H1 (cell line): ENCODE results near the gene GAB2. TPM values are rescaled to one million over a fixed set of nuclear protein-coding genes. Genes with fewer than 3 reads are reported as not detected.

ENCODE experiments used
- CTCF ChIA-PET: fragments of 300-600 bp; sonication (Branson Sonifier 250); formaldehyde crosslinking; loops from one replicate; lab custom pipeline; 2021; ENCODE audit not compliant: partially characterized antibody; lab: Charles Lee
- POLR2A ChIA-PET: fragments of 300-600 bp; sonication (Branson Sonifier 250); formaldehyde crosslinking; loops from one replicate; lab custom pipeline; 2021; ENCODE audit warnings: inconsistent platforms; ENCODE audit not compliant: partially characterized antibody; lab: Charles Lee
- DNase-seq, 2 experiments: peaks; one replicate each; pipeline versions ENCODE4 v3.0.0 to v3.0.0-alpha.2; 2010 to 2022; ENCODE audit warnings: low spot score in 2 of 2, low read depth in 1 of 2, mixed read lengths in 1 of 2
- FAIRE-seq: peaks from 2 replicates; lab custom pipeline; 2011; peaks lifted over from hg19 to GRCh38; lab: Jason Lieb, UNC
- H2AFZ ChIP-seq: 2 replicates; pipeline ENCODE4 v1.8.1; 2012; ENCODE audit warnings: low read length, inconsistent platforms
- H2AK5ac ChIP-seq: 2 replicates; pipeline ENCODE4 v1.6.1; 2013; ENCODE audit warnings: low read depth, low read length
- H2BK120ac ChIP-seq: replicated peaks from 2 replicates; pipeline ENCODE3; 2013; ENCODE audit warnings: low read depth, low read length, inconsistent platforms
- H2BK12ac ChIP-seq: 2 replicates; pipeline ENCODE4 v1.6.1; 2013; ENCODE audit warnings: low read depth, low read length
- H2BK15ac ChIP-seq: 2 replicates; pipeline ENCODE4 v1.6.1; 2013; ENCODE audit warnings: low read length
- H2BK20ac ChIP-seq: 2 replicates; pipeline ENCODE4 v1.6.1; 2013; ENCODE audit warnings: low read length
- H2BK5ac ChIP-seq: 2 replicates; pipeline ENCODE4 v1.6.1; 2013; ENCODE audit warnings: low read depth, low read length
- H3K14ac ChIP-seq: 2 replicates; pipeline ENCODE4 v1.6.1; 2013; ENCODE audit warnings: inconsistent platforms; ENCODE audit not compliant: insufficient read length
- H3K18ac ChIP-seq: 2 replicates; pipeline ENCODE4 v1.6.1; 2013; ENCODE audit warnings: low read length; ENCODE audit errors: extremely low read depth
- H3K23ac ChIP-seq: 2 replicates; pipeline ENCODE4 v1.6.1; 2013; ENCODE audit warnings: inconsistent platforms; ENCODE audit not compliant: insufficient read length
- H3K23me2 ChIP-seq: 2 replicates; pipeline ENCODE4 v1.6.1; 2013; ENCODE audit warnings: low read depth, low read length
- H3K27ac ChIP-seq: 2 replicates; pipeline ENCODE4 v1.6.1; 2011; ENCODE audit warnings: low read depth, low read length, inconsistent platforms
- H3K27me3 ChIP-seq, 4 experiments: replicated peaks in 1 of 4; 1 replicate in 1 of 4; 2 replicates in 3 of 4; pipeline versions ENCODE4 v1.6.1 to v1.8.1; 2011 to 2013; ENCODE audit warnings: low read length in 3 of 4, mild to moderate bottlenecking in 3 of 4, inconsistent platforms in 2 of 4, mixed read lengths in 2 of 4, moderate library complexity in 1 of 4; ENCODE audit not compliant: control insufficient read depth in 3 of 4, insufficient read depth in 3 of 4; ENCODE audit errors: extremely low read depth in 1 of 4
- H3K36me3 ChIP-seq, 4 experiments: 2 replicates each; pipeline versions ENCODE4 v1.6.1 to v1.8.1; 2011 to 2013; ENCODE audit warnings: mild to moderate bottlenecking in 4 of 4, low read length in 3 of 4, moderate library complexity in 2 of 4, control low read depth in 1 of 4, inconsistent platforms in 1 of 4; ENCODE audit not compliant: insufficient read depth in 4 of 4, control insufficient read depth in 2 of 4
- H3K4ac ChIP-seq: replicated peaks from 2 replicates; pipeline ENCODE3; 2013; ENCODE audit warnings: low read length, low read depth, mixed read lengths, inconsistent platforms; ENCODE audit not compliant: insufficient read length
- H3K4me1 ChIP-seq, 4 experiments: replicated peaks in 1 of 4; 1 replicate in 1 of 4; 2 replicates in 3 of 4; pipeline versions ENCODE4 v1.6.1 to v1.8.1; 2011 to 2013; ENCODE audit warnings: low read length in 3 of 4, inconsistent platforms in 2 of 4, mixed read lengths in 1 of 4; ENCODE audit not compliant: insufficient read depth in 4 of 4, control insufficient read depth in 3 of 4
- H3K4me2 ChIP-seq, 2 experiments: 2 replicates each; pipeline versions ENCODE4 v1.6.1 to v1.8.1; 2011 to 2013; ENCODE audit warnings: low read depth in 2 of 2, low read length in 2 of 2, control low read depth in 1 of 2, inconsistent platforms in 1 of 2, mild to moderate bottlenecking in 1 of 2; ENCODE audit not compliant: insufficient read depth in 1 of 2
- H3K4me3 ChIP-seq, 4 experiments: fragments of 200-600, 300-600 bp in 1 of 4; sonication (generic), shearing (Covaris generic), sonication (Bioruptor Twin) in 1 of 4; 2 replicates each; pipeline versions ENCODE4 v1.5.1 to v1.8.1; 2011 to 2016; ENCODE audit warnings: low read length in 4 of 4, low read depth in 3 of 4, control low read depth in 2 of 4, inconsistent platforms in 2 of 4, mild to moderate bottlenecking in 2 of 4, mixed read lengths in 1 of 4, moderate library complexity in 1 of 4; ENCODE audit not compliant: insufficient read depth in 2 of 4; ENCODE audit errors: extremely low read depth in 1 of 4
- H3K56ac ChIP-seq: replicated peaks from 2 replicates; pipeline ENCODE3; 2013; ENCODE audit warnings: low read depth, mild to moderate bottlenecking, mixed read lengths, low read length, inconsistent platforms; ENCODE audit not compliant: insufficient read length
- H3K79me1 ChIP-seq: 2 replicates; pipeline ENCODE4 v1.6.1; 2013; ENCODE audit warnings: low read depth, low read length, control low read depth
- H3K79me2 ChIP-seq, 2 experiments: 2 replicates each; pipeline versions ENCODE4 v1.6.1 to v1.8.1; 2012 to 2013; ENCODE audit warnings: low read length in 2 of 2, mild to moderate bottlenecking in 2 of 2, inconsistent platforms in 1 of 2; ENCODE audit not compliant: insufficient read depth in 2 of 2, control insufficient read depth in 1 of 2
- H3K9ac ChIP-seq, 4 experiments: replicated peaks in 1 of 4; 1 replicate in 1 of 4; 2 replicates in 3 of 4; pipeline versions ENCODE4 v1.6.1 to v1.8.1; 2011 to 2013; ENCODE audit warnings: low read depth in 3 of 4, low read length in 3 of 4, control low read depth in 2 of 4, mild to moderate bottlenecking in 2 of 4, moderate library complexity in 2 of 4, inconsistent platforms in 1 of 4; ENCODE audit errors: extremely low read depth in 1 of 4
- H3K9me3 ChIP-seq, 2 experiments: 2 replicates each; pipeline versions ENCODE4 v1.6.1 to v1.8.1; 2012 to 2013; ENCODE audit warnings: mild to moderate bottlenecking in 2 of 2, moderate library complexity in 2 of 2, control low read depth in 1 of 2, inconsistent platforms in 1 of 2, low read depth in 1 of 2, low read length in 1 of 2, mixed read lengths in 1 of 2; ENCODE audit not compliant: insufficient read depth in 2 of 2
- H4K20me1 ChIP-seq, 2 experiments: replicated peaks in 1 of 2; 2 replicates each; pipeline versions ENCODE3 to v1.8.1; 2011 to 2013; ENCODE audit warnings: inconsistent platforms in 2 of 2, low read length in 2 of 2, mild to moderate bottlenecking in 1 of 2; ENCODE audit not compliant: insufficient read depth in 2 of 2, control insufficient read depth in 1 of 2
- H4K5ac ChIP-seq: 2 replicates; pipeline ENCODE4 v1.6.1; 2013; ENCODE audit warnings: low read length, low read depth, mixed read lengths, inconsistent platforms; ENCODE audit not compliant: insufficient read length
- H4K8ac ChIP-seq: 2 replicates; pipeline ENCODE4 v1.8.0; 2013; ENCODE audit warnings: mild to moderate bottlenecking, moderate library complexity, low read length, inconsistent platforms; ENCODE audit not compliant: insufficient read depth; ENCODE audit errors: extremely low read depth
- H4K91ac ChIP-seq: replicated peaks from 2 replicates; pipeline ENCODE3; 2013; ENCODE audit warnings: low read length, mixed read lengths, inconsistent platforms; ENCODE audit not compliant: insufficient read length
- BACH1 ChIP-seq: IDR thresholded peaks from 2 replicates; pipeline ENCODE4 v1.6.1; 2012; ENCODE audit warnings: low read length, improper control_type of control experiment
- EGR1 ChIP-seq: IDR thresholded peaks from 2 replicates; pipeline ENCODE4 v1.6.1; 2011; ENCODE audit warnings: low read depth, low read length, borderline replicate concordance
- WGBS, 2 experiments: shearing (Covaris generic) in 1 of 2; methylation state at CpG; one replicate each; pipeline versions ENCODE4 v1.1.6 to v1.1.7; 2013 to 2015; ENCODE audit warnings: low lambda C conversion rate in 2 of 2, mixed read lengths in 2 of 2, inconsistent platforms in 1 of 2, low coverage in 1 of 2, missing lambda C conversion rate in 1 of 2; ENCODE audit not compliant: insufficient replicate concordance in 2 of 2, insufficient coverage in 1 of 2, insufficient read length in 1 of 2; ENCODE audit errors: extremely low coverage in 1 of 2, missing lambda C conversion rate in 1 of 2; 5-methylcytosine and 5-hydroxymethylcytosine counted together
- polyA plus RNA-seq, 7 experiments: library from polyadenylated mRNA; depleted of rRNA in 3 of 7; stranded (reverse) in 5 of 7; unstranded in 2 of 7; fragments of >200 nt in 5 of 7; fragments of 200-250 nt in 2 of 7; gene quantifications; 1 replicate in 5 of 7; 2 replicates in 1 of 7; 4 replicates in 1 of 7; pipeline versions ENCODE4 v1.2.1 to v1.2.3, GENCODE V29; 2011 to 2013; ENCODE audit warnings: missing spikeins in 2 of 7, mixed read lengths in 2 of 7
- total RNA-seq: library from RNA; stranded (reverse); fragmentation: NEBNext Ultra II Directional; extraction: Animal tissue kit (Norgen Biotek cat#: 25700); gene quantifications from 2 replicates; pipeline ENCODE4 v1.2.1, GENCODE V29; 2021

Gene GAB2
- total and polyA plus RNA-seq, 2 of the 8 experiments (the other 6 are each of a cell fraction or from before 2014, with no cell fraction given): 6.3 to 14.0 TPM

DNA sequence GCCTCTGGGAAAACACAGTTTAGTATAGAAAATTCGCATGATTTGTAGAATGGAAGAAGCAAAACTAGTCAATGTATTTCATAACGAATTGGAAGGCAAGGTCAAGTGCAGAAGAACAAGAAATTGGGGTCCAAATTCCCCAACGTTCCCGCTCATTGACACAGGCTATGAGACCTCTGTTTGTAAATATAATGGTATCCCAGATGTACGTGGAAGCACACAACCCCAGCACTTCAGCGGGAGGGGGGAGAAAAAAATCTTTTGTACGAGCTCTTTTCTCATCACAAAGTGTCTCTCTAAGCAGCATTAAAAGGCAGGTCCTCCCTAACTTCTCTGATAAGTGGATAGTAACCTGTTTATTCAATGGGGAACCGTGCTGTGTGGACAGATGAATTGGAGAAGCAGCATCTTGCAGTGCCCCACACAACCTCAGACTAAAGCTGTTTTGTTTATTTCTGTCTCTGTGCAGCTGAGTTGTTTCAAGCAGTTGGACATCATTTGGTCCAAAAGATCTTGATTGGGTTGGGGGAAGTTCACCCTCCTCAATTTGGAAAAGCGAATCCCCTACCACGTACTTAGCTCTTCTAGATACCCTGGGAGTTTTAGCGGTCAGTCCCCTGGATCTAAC lies 1.1 kb upstream of the GAB2 start:
- WGBS, 2 experiments: 46% methylated on average over 11 of the region's 11 CpGs; no CpG with 5 or more reads in 1 of the 2 experiments
- no peak overlapping the region; the same call in 1 of the 2 replicates for H3K18ac ChIP-seq
- H2BK120ac ChIP-seq: no peak overlapping the region
- H2BK5ac ChIP-seq: no peak overlapping the region
- H2AK5ac ChIP-seq: no peak overlapping the region
- CTCF ChIA-PET: interaction anchor here (0.7 to 7.6 kb wide), 14 partner anchors 11 to 419 kb away, joined by 3 to 87 read pairs (median 4); no protein-coding TSS in a partner anchor
- H3K4me2 ChIP-seq: peak overlapping the region; percentile 81 to 98
- H3K79me1 ChIP-seq: no peaks in the 10 kb centered on the region
- TF ChIP-seq EGR1: no peak
- TF ChIP-seq BACH1: no peak
- TF ChIP-seq, all 59 proteins: peak for 0
- H3K27ac ChIP-seq: no peak overlapping the region
- no peak overlapping the region for H3K4ac ChIP-seq
- no peak overlapping the region for H3K14ac ChIP-seq
- POLR2A ChIA-PET: interaction anchor here (1.2 to 4.7 kb wide), 5 partner anchors 11 to 191 kb away, joined by 3 to 33 read pairs (median 5); partner anchors contain the start of gene NARS2
- H3K23ac ChIP-seq: no peak overlapping the region
- no peak overlapping the region for H2BK20ac ChIP-seq
- no peaks in the 10 kb centered on the region for H4K20me1 ChIP-seq
- H3K27me3 ChIP-seq: peaks cover 0 to 13% (median 8%) of the 10 kb centered on the region in 4 experiments; a peak in 4 of 7 replicates
- no peak overlapping the region for H2BK15ac ChIP-seq
- no peak overlapping the region for H2AFZ ChIP-seq
- peak overlapping the region; percentile 58 to 83 (median 80) for H3K4me3 ChIP-seq
- DNase-seq (no peak), FAIRE-seq (no peak)
- H4K5ac ChIP-seq: no peak overlapping the region
- H3K56ac ChIP-seq: no peak overlapping the region
- no peak overlapping the region for H4K91ac ChIP-seq
- no peaks in the 10 kb centered on the region for H3K9me3 ChIP-seq
- no peaks in the 10 kb centered on the region for H3K36me3 ChIP-seq
- H3K4me1 ChIP-seq: peaks cover 3 to 16% (median 5%) of the 10 kb centered on the region in 4 experiments; a peak in 6 of 7 replicates
- no peak overlapping the region for H2BK12ac ChIP-seq
- no peak overlapping the region for H4K8ac ChIP-seq
- peaks cover 10% of the 10 kb centered on the region; the same call in 1 of the 2 replicates for H3K23me2 ChIP-seq
- peak overlapping the region in 2 of 4 experiments; percentile 67 to 79; a peak in 4 of 7 replicates for H3K9ac ChIP-seq
- peaks cover 0 to 4% of the 10 kb centered on the region in 2 experiments; a peak in 1 of 4 replicates for H3K79me2 ChIP-seq
